HTR-8/SVneo (cell line): ENCODE data around the gene USP8.
"Not testable (repeated sequence)": the region's sequence is repeated elsewhere in the genome, so short reads cannot be mapped to it uniquely, and the experiment has no call there.

Source experiments
- DNase-seq: peaks from one replicate; pipeline ENCODE4 v3.0.0; 2011; ENCODE audit warnings: low spot score, mixed read lengths; ENCODE audit not compliant: insufficient read length
- FAIRE-seq: peaks from 2 replicates; lab custom pipeline; 2011; peaks lifted over from hg19 to GRCh38; lab: Jason Lieb, UNC

The USP8 gene

DNA sequence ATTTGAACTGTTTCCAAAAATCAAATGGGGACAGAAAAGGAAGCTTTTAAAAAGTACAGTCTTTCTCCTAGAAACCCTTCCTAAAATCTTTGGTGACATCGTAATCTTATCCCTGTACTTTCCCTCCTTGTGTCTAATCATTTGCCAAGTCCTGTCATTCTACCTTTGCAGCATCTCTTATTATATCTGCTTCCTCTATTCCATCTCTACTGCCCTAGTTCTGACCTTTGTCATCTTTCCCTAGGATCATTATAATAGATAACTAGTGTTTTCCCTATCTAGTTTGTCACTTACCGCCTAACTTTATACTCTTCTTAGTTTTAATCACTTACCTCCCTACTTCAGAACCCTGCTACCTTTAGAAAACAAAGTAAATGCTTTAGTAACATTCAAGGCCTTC lies 11.6 kb downstream of the USP8 start:
- DNase-seq (no peak), FAIRE-seq (no peak)

DNA sequence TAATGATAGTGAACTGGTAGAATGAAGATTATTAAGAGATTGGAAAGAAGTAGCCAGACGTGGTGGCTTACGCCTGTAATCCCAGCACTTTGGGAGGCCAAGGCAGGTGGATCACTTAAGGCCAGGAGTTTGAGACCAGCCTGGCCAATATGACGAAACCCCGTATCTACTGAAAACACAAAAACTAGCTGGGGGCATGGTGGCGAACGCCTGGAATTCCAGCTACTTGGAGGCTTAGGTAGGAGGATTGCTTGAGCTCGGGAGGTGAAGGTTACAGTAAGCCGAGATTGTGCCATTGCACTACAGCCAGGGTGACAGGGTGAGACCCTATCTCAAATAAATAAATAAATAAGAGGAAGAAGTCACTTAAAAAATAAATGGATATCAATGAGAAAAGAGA lies 14.0 kb downstream of the USP8 start:
- no peak for DNase-seq
- FAIRE-seq = no peak

DNA sequence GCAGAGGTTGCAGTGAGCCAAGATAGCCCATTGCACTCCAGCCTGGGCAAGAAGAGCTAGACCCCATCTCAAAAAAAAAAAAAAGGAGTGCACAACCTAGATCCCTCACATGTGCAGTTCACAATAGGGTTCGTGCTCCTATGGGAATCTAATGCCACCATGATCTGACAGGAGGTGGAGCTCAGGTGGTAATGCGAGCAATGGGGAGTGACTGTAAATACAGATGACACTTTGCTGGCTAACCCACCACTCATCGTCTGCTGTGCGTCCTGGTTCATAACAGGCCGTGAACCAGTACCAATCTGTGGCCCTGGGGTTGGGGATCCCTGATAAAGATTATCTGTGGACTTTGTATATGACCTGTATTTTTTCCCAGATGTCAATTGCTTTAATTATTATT lies 16.7 kb downstream of the USP8 start:
- DNase-seq (no peak), FAIRE-seq (no peak)

DNA sequence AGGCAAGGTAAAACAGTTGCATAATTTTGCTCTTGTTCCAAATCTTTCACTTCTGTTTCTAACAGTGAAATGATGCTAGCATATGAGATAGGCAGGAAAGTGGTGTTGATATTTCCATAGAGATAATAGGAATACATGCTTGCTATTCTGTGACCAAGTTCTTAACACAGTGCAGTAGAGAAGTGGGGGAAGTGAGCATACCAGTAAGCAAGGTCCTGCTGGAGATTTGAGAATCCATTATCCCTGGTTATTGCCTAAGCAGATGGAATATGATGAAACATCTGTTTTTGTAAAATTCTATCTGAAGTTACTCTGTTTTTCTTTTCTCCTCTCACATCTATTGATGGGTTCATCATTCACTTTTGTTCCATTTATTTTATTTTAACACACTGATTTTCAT lies 28.7 kb downstream of the USP8 start:
- no peak for DNase-seq
- FAIRE-seq = no peak

DNA sequence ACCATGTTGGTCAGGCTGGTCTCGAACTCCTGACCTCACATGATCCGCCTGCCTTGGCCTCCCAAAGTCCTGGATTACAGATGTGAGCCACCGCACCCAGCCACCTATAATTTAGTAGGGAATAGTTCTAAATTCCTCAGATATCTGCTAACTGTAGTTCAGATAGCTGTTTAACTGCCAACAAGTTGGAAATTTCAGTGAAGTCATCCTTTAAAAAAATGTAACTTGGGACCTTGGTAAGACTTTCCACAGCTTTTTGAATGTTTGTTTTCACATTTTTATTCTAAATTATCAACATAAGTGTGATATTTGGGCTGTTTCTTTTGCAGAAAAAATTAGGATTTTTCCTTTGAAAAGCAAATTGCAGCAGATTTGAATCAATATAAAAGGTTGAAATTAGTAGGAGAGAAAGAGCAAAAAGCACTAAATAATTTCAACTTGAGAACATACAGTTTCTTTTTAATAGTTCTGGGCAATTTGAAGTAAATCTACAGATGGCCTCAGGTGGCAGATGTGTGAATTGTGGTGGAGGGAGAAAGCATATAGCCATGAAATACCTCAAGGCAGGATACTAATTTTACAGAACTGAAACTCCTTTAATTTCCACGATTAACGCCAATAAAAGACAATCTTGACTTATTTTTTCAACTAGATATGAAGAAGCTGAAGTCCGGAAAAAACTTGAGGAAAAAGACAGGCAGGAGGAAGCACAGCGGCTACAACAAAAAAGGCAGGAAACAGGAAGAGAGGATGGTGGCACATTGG lies 34.3 kb downstream of the USP8 start:
- FAIRE-seq (no peak), DNase-seq (no peak)

DNA sequence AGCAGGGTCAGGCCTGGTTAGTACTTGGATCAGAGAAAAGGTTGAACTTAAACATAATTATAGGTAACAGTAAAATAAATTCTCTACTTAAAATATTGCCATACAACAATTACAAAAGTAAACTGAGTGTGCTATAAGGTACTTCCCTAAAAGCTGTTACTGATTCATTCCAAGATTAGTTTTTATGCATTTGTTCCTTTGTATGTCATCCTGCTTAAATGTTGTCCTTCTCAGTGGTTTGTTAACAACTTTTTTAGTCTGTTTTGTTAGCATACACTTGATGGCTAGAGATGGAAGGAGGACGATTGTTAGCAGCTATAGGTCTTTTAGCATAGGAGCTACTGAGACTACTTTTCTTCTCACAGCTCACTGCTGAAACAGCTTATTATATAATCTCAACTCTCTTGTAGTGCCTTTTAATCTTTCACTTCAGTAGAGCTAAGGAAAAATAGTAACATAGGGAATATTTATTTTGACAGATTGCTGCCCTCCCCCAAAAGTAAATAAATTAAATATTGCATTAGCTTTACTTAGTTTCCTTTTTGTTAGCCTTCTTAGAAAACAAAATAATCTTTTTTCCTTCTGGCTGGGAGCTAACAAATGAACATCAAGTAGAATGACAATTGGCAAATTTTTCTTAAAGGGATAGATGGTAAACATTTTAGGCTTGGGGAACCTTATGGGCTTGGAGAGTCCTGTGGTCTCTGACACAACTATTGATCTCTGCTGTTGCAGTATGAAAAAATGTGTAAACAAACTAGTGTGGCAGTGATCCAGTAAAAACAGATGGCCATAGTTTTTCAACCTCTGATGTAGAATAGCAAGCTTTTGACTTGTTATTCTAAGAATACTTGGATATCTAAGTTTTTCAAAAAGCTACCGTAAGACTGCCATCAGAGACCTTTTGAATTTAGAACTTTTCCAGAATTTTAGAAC lies 39.5 kb downstream of the USP8 start:
- FAIRE-seq = no peak

DNA sequence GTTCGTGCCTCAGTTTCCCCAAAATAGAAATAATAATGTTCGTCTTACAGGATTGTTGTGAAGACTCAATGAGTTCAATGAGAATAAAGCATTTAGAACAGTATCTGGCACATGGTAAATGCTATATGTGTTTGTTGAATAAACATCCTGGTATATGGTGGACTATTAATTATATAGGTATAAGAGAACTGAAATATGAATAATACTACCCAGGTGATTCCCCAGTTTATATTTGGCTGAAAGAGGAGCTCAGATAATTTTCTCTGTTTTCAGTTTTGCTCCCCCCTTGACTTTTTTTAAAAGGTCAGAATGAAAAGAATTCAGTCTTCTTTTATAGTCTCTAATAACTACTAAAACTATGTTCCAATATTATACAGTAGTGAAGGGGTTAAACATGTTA lies 46.9 kb downstream of the USP8 start:
- no peak for DNase-seq
- no peak for FAIRE-seq

More for the DNA sequence above, 39.5 kb downstream of the USP8 start:
- no peak for DNase-seq

DNA sequence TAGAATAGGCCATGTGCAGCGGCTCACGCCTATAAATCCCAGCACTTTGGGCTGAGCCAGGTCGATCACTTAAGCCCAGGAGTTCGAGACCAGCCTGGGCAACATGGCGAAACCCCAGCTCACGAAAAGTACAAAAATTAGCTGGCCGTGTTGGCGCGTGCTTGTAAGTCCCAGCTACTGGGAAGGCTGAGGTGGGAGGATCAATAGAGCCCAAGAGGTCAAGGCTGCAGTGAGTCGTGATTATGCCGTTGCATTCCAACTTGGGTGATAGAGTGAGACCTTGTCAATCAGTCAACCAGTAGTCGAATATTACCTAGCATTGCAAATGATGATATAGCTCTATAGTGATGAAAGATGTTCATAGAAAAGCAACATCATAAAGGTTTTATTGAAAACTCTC lies 51.9 kb downstream of the USP8 start:
- DNase-seq (no peak), FAIRE-seq (no peak)

DNA sequence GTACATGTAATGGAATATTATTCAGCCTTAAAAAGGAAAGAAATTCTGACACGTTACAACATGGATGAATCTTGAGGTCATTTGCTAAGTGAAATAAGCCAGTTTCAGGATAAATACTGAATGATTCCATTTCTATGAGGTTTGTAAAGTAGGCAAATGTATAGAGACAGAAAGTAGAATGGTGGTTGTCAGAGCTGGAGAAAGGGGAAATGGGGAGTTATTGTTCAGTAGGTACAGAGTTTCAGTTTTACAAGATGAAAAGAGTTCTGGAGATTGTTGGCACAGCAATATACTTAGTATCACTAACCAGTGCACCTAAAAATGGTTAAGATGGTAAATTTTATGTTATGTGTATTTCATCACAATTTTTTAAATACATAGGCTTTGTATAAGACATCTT lies 60.6 kb downstream of the USP8 start:
- DNase-seq (no peak), FAIRE-seq (no peak)

DNA sequence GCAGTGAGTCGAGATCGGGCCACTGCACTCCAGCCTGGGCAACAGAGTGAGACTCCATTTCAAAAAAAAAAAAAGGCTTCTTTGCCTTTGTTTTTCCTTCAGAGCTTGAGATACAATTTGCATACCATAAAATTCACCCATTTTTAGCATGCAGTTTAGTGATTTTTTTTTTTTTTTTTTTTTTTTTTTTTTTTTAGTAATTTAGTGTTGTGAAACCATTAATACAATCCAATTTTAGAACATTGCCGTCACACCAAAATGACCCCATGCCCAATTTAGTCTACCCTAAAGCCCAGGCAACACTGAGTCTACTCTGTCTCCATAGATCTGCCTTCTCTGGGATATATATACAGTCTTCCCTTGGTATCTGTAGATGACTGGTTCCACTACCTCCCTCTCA lies 61.2 kb downstream of the USP8 start:
- DNase-seq = no peak
- no peak for FAIRE-seq

DNA sequence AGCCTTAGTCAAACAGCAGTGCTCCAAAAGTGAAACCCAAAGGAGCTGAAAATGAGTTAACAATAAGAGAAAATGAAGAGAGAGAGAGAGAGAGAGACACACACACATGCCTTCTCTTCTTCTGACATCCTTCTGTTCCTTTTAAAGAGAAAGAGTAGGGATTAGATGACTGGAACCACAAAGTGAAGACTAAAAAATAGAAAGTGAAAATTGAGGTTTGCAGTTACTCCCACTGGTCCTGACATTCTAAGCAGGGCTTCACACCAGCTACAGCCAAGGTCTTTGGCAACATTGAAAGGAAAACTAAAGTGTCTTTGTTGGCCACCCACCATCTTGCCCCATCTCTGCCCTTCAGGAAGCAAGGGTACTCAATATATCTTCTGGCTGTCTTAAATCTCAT lies 63.1 kb downstream of the USP8 start:
- no peak for DNase-seq
- no peak for FAIRE-seq

DNA sequence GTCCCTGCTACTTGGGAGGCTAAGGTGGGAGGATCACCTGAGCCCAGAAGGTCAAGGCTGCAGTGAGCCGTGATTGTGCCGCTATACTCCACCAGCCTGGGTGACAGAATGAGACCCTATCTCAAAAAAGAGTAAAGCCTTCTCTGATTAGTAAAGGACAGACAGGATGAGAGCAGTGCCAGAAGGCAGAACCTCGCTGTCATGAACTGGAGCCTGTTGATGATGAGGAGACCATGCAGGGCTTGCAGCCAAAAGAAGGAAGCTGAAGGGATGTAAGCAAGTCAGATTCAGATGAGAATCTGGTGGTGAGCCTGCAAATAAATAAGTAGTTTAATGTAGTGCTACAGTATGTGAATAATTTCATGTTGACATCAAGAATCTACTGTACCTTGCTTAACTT lies 69.4 kb downstream of the USP8 start:
- FAIRE-seq (no peak), DNase-seq (no peak)

DNA sequence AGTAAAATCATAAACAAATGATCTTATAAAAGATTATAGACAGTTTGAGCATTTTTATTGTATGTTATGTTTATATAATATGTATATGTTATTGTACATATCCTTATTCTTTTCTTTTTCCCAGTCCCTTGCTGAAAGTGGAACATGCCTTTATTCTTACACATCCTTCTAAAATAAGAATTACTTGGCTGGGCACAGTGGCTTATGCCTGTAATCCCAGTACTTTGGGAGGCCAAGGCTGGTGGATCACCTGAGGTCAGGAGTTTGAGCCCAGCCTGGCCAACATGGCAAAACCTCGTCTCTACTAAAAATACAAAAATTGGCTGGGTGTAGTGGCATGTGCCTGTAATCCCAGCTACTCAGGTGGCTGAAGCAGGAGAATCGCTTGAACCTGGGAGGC lies 70.3 kb downstream of the USP8 start:
- FAIRE-seq, DNase-seq: not testable (repeated sequence)

DNA sequence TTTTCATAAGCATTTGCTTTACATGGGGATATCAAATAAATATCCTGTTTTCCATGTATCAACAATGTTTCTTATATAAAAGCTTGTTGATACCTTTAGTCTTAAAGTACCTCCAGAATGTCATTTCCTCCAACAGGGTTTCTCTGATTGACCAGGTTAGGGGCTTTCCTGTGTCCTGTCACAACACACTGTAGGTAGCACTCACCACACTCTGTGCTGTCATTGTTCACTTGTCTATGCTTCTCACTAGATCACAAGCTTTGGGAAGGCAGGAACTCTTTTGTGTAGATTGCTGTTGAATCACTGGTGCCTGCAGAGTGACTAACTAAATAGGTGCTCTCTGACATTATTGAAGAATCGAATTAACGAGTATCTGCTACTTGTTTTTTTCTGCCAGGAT lies 72.5 kb downstream of the USP8 start:
- DNase-seq (no peak), FAIRE-seq (no peak)

DNA sequence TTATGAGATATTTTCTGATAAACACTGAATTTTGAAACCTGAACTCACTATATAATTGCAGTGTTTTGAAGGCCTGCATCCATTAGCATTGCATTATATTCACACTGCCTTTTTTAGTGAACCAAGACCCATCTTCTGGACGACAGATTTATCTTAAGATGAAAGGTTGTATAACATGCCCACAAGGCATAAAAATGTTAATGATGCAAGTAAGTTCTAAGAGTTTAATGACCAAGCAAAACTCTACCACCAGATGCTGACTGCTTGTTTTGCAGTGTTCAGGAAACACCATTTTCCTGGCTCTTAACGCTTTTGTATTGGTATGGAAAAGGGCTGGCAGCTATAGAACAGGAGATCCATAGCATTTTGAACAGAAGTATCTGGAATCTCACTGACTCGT lies 76.1 kb downstream of the USP8 start:
- no peak for FAIRE-seq
- DNase-seq = no peak

DNA sequence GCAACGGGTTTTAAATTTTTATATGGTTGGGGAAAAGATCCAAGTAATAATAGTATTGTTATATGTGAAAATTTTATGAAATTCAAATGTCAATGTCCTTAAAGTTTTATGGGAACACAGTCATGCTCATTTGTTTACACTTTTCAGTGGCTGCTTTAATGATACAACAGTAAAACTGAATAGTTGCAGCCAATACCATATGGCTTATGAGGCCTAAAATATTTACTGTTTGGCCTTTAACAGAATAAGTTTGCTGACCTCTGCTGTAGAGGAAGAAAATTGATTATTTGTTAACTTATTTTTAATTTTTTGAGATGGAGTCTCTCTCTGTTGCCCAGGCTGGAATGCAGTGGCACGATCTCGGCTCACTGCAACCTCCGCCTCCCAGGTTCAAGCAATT lies 77.6 kb downstream of the USP8 start:
- FAIRE-seq (no peak), DNase-seq (no peak)

DNA sequence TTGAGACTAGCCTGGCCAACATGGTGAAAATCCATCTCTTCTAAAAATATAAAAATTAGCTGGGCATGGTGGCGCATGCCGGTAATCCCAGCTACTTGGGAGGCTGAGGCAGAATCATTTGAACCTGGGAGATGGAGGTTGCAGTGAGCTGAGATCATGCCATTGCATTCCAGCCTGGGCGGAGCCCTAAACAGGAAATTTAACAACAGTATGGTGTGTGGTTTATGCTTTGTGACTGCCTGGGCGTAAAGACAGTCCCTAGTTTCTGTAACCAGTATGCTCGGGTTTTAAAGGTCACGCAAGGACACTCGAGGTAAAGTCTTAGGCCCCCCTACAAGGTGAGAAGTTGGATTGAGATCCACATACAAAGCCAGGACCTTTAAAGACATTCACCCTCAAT lies 78.9 kb downstream of the USP8 start:
- FAIRE-seq (no peak), DNase-seq (no peak)

DNA sequence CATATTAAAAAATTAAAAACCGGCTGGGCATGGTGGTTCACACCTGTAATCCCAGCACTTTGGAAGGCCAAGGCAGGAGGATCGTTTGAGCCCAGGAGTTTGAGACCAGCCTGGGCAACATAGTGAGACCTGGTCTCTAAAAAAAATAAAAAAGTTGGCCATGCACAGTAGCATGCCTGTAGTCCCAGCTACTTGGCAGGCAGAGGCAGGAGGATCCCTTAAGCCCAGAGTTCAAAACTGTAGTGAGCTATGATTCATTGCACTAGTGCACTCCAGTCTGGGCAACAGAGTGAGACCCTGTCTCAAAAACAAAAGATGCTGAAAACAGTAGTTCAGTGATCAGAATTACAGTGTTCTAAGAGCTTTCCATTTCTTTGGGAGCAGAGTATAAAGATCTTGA lies 81.5 kb downstream of the USP8 start:
- DNase-seq, FAIRE-seq: not testable (repeated sequence)

DNA sequence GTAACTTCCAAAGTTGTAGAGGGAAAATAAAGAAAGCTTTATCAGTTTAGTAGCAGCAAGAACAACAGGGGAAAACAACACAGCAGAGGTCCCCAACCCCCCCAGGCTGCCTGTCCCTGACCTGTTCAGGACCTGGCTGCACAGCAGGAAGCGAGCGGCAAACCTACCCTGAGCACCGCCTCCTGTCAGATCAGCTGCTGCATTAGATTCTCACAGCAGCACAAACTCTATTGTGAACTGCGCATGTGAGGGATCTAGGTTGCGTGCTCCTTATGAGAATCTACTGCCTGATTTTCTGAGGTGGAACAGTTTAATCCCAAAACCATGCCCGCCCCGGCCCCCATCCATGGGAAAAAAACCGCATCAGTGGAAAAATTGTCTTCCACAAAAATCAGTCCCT lies 81.9 kb downstream of the USP8 start:
- no peak for DNase-seq

DNA sequence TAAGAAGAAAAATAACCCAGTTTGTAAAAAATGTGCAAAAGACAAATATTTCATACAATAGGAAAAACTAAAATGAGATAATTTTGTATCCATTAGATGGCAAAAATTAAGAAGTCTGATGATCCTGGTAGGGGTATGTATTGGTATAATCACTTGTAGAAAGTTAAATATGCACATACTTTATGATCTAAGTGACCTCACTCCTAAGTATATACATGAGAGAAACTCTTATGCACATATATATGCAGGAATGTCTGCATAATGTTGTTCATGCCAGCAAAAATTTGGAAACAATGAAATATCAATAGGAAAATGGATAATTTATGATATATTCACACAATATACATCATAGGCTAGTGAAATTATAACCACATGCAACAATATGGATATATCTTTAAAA lies 88.8 kb downstream of the USP8 start:
- DNase-seq (no peak), FAIRE-seq (no peak)

More for the DNA sequence above, 81.9 kb downstream of the USP8 start:
- FAIRE-seq = no peak

DNA sequence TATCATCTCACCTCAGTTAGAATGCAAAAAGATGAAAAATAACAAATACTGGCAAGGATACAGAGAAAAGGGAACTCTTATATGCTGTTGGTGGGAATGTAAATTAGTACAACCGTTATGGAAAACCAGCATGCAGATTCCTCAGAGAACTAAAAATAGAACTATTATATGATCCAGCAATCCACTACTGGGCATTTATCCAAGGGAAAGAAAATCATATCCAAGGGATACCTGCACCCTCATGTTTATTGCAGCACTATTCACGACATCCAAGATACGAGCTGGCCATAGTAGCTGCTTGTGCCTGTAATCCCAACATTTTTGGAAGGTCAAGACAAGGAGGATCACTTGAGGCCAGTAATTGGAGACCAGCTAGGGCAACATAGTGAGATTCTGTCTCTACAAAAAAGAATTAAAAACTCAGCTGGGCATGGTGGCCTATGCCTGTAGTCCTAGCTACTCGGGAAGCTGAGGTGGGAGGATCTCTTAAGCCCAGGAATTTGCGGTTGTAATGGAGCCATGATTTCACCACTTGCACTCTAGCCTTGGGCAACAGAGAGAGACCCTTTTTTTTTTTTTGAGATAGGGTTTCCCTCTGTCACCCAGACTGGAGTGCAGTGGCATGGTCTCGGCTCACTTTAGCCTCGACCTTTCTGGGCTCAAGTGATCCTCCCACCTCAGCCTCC lies 95.7 kb downstream of the USP8 start:
- DNase-seq (no peak), FAIRE-seq (no peak)
